ENCODE results near the gene AHCYL2.

DNA sequence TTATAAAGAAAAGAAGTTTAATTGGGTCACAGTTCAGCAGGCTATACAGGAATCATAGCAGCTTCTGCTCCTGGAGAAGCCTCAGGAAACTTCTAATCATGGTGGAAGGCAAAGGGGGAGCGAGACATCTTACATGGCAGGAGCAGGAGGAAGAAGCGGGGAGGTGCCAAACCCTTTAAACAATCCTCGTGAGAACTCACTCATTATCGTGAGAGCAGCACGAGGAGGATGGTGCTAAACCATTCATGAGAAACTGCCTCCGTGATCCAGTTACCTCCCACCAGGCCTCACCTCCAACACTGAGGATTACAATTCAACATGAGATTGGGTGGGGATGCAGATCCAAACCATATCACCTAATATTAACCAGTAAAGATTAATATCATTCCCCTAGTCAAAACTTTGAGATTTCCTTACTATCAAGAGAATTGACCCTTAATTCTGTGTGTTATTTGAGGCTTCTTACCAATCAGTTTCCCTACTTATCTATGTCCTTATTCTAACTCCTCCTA, 38.0 kb upstream of the AHCYL2 start:
- no peak for TF ChIP-seq POLR2AphosphoS5 (IDR thresholded peaks at IDR 0.05; ENCODE audit: low read depth)
- TF ChIP-seq CTCF (conservative IDR thresholded peaks at IDR 0.05; ENCODE audit: low read depth in 2 of 2), result no peak
- no peak for TF ChIP-seq EZH2phosphoT487 (IDR thresholded peaks at IDR 0.05; ENCODE audit: unreplicated experiment)
- TF ChIP-seq EZH2 (IDR thresholded peaks at IDR 0.05; ENCODE audit: low read depth, unreplicated experiment), result no peak

Data from GM23338 (cell line).